Progenitor cell of endocrine pancreas (in vitro differentiated cells): ENCODE results near the gene SRRD. TPM values are rescaled to one million over a fixed set of nuclear protein-coding genes. Genes with fewer than 3 reads are reported as not detected.

Source experiments
- DNase-seq: peaks from one replicate; pipeline ENCODE4 v3.0.0; 2021; ENCODE audit warnings: low spot score; ENCODE audit not compliant: unreplicated experiment
- H3K27ac Mint-ChIP-seq: 2 replicates; pipeline ENCODE4 v1.8.0; 2021; ENCODE audit warnings: mild to moderate bottlenecking, moderate library complexity, mixed read lengths
- H3K27me3 Mint-ChIP-seq: 2 replicates; pipeline ENCODE4 v1.8.0; 2021; ENCODE audit warnings: mixed read lengths
- H3K36me3 Mint-ChIP-seq: 2 replicates; pipeline ENCODE4 v1.8.0; 2022; ENCODE audit warnings: mixed read lengths; ENCODE audit not compliant: insufficient read depth
- H3K4me1 Mint-ChIP-seq: 2 replicates; pipeline ENCODE4 v1.8.0; 2021; ENCODE audit warnings: low read depth, mixed read lengths
- H3K4me3 Mint-ChIP-seq: 2 replicates; pipeline ENCODE4 v1.8.0; 2021; ENCODE audit warnings: low read depth, mild to moderate bottlenecking, moderate library complexity, mixed read lengths
- H3K9me3 Mint-ChIP-seq: 2 replicates; pipeline ENCODE4 v1.8.0; 2021; ENCODE audit warnings: low read depth, mixed read lengths
- total RNA-seq: library from RNA; stranded (reverse); gene quantifications from 2 replicates; pipeline ENCODE4 v1.2.1, GENCODE V29; 2021
- TF ChIP-seq, protein P1 (sequence below): fragments of 200-600 bp; sonication (generic); IDR thresholded peaks from one replicate; pipeline ENCODE4 v1.5.0; 2021; ENCODE audit warnings: antibody characterized with exemption, mild to moderate bottlenecking; ENCODE audit not compliant: unreplicated experiment

SRRD gene
- total RNA-seq, 1 donor from 2014 or later, result 23.2 TPM

- TF ChIP-seq, protein P1, sequence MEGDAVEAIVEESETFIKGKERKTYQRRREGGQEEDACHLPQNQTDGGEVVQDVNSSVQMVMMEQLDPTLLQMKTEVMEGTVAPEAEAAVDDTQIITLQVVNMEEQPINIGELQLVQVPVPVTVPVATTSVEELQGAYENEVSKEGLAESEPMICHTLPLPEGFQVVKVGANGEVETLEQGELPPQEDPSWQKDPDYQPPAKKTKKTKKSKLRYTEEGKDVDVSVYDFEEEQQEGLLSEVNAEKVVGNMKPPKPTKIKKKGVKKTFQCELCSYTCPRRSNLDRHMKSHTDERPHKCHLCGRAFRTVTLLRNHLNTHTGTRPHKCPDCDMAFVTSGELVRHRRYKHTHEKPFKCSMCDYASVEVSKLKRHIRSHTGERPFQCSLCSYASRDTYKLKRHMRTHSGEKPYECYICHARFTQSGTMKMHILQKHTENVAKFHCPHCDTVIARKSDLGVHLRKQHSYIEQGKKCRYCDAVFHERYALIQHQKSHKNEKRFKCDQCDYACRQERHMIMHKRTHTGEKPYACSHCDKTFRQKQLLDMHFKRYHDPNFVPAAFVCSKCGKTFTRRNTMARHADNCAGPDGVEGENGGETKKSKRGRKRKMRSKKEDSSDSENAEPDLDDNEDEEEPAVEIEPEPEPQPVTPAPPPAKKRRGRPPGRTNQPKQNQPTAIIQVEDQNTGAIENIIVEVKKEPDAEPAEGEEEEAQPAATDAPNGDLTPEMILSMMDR, result no peak
- Mint-ChIP-seq H3K36me3 (peaks cover 6% of the 10 kb centered on the region), H3K27ac (no peak overlapping the region), H3K4me1 (no peaks in the 10 kb centered on the region), H3K9me3 (no peaks in the 10 kb centered on the region), H3K27me3 (no peaks in the 10 kb centered on the region), H3K4me3 (no peak overlapping the region)
- no peak for DNase-seq
Measured at GRCh38 chr22:26450453-26451185, 33.1 kb upstream of the SRRD start.

- Mint-ChIP-seq H3K27ac (no peak overlapping the region), H3K4me1 (no peaks in the 10 kb centered on the region), H3K4me3 (no peak overlapping the region), H3K27me3 (no peaks in the 10 kb centered on the region), H3K36me3 (peaks cover 11% of the 10 kb centered on the region), H3K9me3 (no peaks in the 10 kb centered on the region)
- no peak for DNase-seq
- TF ChIP-seq, protein P1, result no peak
Measured at GRCh38 chr22:26452236-26453016, 31.3 kb upstream of the SRRD start.

DNA sequence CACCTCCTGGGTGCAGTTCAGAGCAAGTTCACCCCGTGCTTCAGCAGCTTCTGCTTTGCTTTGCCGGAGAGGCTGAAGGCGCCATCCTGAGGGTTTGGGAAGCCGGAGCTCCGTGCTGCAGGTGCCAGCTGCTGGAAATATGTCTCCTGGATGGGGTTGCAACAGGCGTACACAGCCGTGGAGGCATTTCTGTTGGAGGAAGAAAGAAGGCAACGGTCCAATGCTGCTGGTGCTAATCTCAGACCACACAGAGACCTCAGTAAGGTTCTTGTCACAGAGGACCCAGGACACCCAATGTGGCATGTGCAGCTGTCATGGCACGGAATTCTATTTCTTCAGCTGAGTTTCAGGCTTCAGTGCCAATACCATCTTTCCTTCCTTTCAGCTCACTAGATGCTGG lies 30.5 kb upstream of the SRRD start:
- Mint-ChIP-seq H3K27me3 (no peaks in the 10 kb centered on the region), H3K4me3 (no peak overlapping the region), H3K27ac (no peak overlapping the region), H3K36me3 (peaks cover 11% of the 10 kb centered on the region), H3K9me3 (no peaks in the 10 kb centered on the region), H3K4me1 (no peaks in the 10 kb centered on the region)
- TF ChIP-seq, protein P1, result no peak
- DNase-seq, result no peak

GRCh38 chr22:26453812-26454500 lies 29.7 kb upstream of the SRRD start:
- peaks cover 11% of the 10 kb centered on the region for H3K36me3 Mint-ChIP-seq
- no peaks in the 10 kb centered on the region for H3K4me1 Mint-ChIP-seq

More at GRCh38 chr22:26453812-26454500, 29.7 kb upstream of the SRRD start:
- H3K4me3 Mint-ChIP-seq, result no peak overlapping the region
- no peak overlapping the region for H3K27ac Mint-ChIP-seq
- TF ChIP-seq, protein P1, result no peak
- no peaks in the 10 kb centered on the region for H3K27me3 Mint-ChIP-seq
- H3K9me3 Mint-ChIP-seq, result no peaks in the 10 kb centered on the region
- DNase-seq, result no peak
